Epithelial cell of esophagus (primary cell): ENCODE measurements around the gene HAND1.
"Not testable (repeated sequence)": the region's sequence is repeated elsewhere in the genome, so short reads cannot be mapped to it uniquely, and the experiment has no call there.

Experiments
- DNase-seq: peaks from one replicate; pipeline ENCODE4 v3.0.0; 2010; ENCODE audit warnings: low read depth
- H3K4me3 ChIP-seq: 2 replicates; pipeline ENCODE4 v1.5.1; 2011; ENCODE audit warnings: mild to moderate bottlenecking, low read length, control low read depth
- TF ChIP-seq, protein P1 (sequence below): IDR thresholded peaks from 2 replicates; pipeline ENCODE4 v1.5.1; 2011; ENCODE audit warnings: low read depth, mild to moderate bottlenecking, low read length, control low read depth, inconsistent platforms; ENCODE audit not compliant: insufficient read depth; ENCODE audit errors: missing control alignments

The HAND1 gene

DNA sequence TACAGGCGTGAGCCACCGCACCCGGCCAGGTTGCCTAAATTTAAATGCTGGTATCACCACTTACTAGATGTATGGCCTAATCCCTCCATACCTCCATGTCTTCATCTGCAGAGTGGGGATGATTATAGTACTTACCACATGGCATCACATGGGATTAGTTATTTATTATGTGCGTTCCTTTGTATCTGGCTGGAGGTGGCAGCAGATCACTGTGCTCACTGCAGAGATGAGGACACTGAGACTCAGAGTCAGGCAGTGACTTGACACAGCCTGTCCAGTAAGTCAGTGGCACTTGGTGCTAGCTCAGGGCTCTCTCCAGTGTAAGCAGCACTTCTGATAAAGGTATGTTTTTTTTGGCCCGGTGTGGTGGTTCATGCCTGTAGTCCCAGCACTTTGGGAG, 38.4 kb upstream of the HAND1 start:
- TF ChIP-seq, protein P1, sequence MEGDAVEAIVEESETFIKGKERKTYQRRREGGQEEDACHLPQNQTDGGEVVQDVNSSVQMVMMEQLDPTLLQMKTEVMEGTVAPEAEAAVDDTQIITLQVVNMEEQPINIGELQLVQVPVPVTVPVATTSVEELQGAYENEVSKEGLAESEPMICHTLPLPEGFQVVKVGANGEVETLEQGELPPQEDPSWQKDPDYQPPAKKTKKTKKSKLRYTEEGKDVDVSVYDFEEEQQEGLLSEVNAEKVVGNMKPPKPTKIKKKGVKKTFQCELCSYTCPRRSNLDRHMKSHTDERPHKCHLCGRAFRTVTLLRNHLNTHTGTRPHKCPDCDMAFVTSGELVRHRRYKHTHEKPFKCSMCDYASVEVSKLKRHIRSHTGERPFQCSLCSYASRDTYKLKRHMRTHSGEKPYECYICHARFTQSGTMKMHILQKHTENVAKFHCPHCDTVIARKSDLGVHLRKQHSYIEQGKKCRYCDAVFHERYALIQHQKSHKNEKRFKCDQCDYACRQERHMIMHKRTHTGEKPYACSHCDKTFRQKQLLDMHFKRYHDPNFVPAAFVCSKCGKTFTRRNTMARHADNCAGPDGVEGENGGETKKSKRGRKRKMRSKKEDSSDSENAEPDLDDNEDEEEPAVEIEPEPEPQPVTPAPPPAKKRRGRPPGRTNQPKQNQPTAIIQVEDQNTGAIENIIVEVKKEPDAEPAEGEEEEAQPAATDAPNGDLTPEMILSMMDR, result no peak
- no peak overlapping the region for H3K4me3 ChIP-seq
- DNase-seq, result no peak

DNA sequence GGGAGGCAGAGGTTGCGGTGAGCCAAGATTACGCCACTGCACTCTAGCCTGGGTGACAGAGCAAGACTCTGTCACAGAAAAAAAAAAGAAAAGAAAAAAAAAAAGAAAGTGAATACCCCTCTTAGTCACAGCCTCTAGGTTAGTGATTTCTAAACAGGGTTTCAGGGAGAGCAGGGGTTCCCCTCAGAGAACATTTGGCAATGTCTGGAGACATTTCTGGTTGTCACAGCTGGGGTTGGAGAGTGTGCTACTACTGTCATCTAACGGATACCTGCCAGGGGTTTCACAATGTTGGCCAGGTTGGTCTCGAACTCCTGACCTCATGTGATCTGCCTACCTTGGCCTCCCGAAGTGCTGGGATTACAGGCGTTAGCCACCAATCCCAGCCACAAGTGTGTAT, 37.5 kb upstream of the HAND1 start:
- not testable (repeated sequence) for H3K4me3 ChIP-seq, DNase-seq

DNA sequence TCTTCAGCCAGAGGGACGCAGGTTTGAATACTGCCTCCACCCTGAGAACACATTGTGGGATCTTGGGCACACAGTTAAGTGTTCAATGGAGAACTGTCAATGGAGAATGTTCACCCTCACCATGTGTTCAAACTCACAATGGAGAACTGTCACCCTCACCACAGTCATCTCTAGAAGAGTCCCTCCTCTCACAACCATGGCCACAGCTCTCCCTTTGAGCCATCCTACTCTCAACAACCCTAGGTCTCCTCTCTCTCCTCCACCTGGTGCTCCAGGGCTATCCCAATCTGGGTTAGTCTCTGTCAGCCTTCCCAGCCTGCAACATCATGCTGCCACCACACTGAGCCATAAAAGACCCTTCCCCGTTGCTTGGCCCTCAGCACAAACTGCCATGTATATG, 36.3 kb upstream of the HAND1 start:
- no peak for DNase-seq
- TF ChIP-seq, protein P1, result no peak
- no peak overlapping the region for H3K4me3 ChIP-seq

DNA sequence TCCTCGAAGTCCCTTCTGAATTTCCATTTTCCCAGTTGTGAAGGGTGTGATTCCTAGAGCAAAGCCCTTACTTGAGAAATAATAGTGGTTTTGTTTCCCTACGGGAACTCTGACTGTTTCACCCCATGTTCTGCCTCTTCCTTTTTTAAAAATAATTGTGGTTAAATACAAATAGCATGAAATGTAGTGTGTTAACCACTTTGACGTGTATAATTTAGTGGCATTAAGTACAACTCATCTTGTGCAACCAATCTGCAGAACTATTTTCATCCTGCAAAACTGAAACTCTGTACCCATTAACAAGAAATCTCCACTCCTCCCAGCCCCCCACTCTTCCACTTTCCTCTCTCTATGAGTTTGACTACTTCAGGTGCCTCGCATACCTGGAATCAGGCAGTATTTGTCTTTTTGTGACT, 35.6 kb upstream of the HAND1 start:
- DNase-seq, result no peak
- H3K4me3 ChIP-seq, result no peak overlapping the region
- TF ChIP-seq, protein P1, result no peak

DNA sequence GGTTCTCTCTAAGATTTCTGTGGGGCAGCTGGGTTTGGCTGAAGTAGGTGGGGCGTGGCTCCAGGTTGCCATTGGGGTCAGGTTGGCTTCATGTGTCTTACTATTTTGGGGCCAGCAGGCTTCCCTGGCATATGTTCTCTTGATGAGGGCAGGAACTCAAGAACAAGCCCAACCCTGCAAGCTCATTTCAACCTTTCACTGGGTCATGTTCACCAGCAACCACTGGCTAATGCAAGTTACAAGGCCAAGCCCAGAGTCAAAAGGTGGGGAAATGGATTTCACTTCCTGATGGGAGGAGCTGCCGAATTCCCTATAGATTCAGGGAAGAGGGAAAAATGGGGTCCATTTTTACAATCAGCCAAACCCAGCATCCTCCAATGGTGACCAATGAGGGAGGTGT, 34.0 kb upstream of the HAND1 start:
- H3K4me3 ChIP-seq, result no peak overlapping the region
- no peak for DNase-seq
- TF ChIP-seq, protein P1, result no peak

DNA sequence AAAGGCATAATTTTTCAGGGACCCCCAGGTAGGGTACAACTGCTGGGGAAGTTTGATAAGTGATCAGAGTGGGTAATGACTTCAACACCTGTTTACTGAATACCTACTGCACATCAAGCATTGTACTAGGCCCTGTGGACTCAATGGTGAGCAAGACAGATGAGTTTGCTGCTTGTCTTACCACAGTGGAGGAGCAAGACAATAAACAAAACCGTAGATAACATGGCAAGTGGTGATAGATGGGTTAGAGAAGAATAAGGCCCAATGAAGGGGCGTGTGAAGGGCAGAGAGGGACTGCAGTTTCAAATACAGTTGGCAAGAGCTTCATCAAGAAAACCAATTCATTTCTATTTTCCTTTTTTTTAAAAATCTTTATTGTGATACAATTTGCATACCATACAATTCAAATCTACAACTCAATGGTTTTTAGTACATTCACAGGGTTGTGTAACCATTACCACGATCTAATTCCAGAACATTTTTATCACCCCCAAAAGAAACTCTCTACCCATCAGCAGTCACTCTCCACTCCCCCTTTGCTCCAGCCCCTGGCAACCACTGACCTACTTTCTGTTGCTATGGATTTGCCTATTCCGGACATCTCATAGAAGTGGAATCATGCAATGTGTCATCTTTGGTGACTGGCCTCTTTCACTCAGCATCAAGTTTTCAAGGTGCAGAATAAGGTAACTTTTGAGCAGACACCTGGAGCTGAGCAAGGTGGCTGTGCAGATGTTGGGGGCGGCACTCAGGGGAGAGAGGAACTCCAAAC, 31.9 kb upstream of the HAND1 start:
- TF ChIP-seq, protein P1, result no peak
- DNase-seq, result no peak
- no peak overlapping the region for H3K4me3 ChIP-seq

DNA sequence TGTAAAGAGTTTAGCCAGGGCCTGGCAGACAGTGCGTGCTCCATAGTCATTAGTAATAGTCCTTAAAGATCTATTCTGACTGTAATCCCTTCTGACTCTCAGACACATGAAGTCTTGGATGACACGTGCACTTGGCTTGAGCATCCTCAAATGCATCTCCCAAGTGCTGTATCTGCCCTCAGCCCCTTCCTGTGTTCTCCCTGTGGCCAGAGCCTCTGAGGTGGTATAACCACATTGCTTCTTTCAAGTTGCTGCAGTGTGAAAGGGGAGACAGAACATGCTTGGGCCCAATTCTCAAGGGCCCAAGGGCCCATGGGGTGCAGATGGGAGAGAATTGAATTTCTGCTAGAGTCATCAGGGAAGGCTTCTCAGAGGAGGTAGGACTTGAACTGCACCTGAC, 30.1 kb upstream of the HAND1 start:
- no peak for DNase-seq
- H3K4me3 ChIP-seq, result no peak overlapping the region
- TF ChIP-seq, protein P1, result no peak
